Spleen (tissue), 7 donors: ENCODE measurements around the gene GKN2.

Experiments used
- POLR2A ChIP-seq, 3 donors: fragments of 450-650 bp; IDR thresholded peaks; one replicate each; pipeline ENCODE4 v1.5.1; 2017; ENCODE audit warnings: antibody characterized with exemption in 3 of 3, mild to moderate bottlenecking in 1 of 3
- TF ChIP-seq, protein P1 (sequence below), 11 experiments: fragments of 200-600 bp in 7 of 11; fragments of 450-650 bp in 4 of 11; sonication (generic) in 4 of 11; IDR thresholded peaks in 8 of 11; conservative IDR thresholded peaks in 3 of 11; 1 replicate in 7 of 11; 2 replicates in 4 of 11; pipeline versions ENCODE4 v1.4.0 to v1.8.0; 2016 to 2021; ENCODE audit warnings: antibody characterized with exemption in 11 of 11, inconsistent platforms in 4 of 11, mild to moderate bottlenecking in 1 of 11
- donor health status: DM: no; HTN: no; CAD: no; lungs with moderate emphysema.
- donor health status: DM: no; HTN: no; CAD: no.
- donor health status: DM: no; HTN: no; CAD: no.

DNA sequence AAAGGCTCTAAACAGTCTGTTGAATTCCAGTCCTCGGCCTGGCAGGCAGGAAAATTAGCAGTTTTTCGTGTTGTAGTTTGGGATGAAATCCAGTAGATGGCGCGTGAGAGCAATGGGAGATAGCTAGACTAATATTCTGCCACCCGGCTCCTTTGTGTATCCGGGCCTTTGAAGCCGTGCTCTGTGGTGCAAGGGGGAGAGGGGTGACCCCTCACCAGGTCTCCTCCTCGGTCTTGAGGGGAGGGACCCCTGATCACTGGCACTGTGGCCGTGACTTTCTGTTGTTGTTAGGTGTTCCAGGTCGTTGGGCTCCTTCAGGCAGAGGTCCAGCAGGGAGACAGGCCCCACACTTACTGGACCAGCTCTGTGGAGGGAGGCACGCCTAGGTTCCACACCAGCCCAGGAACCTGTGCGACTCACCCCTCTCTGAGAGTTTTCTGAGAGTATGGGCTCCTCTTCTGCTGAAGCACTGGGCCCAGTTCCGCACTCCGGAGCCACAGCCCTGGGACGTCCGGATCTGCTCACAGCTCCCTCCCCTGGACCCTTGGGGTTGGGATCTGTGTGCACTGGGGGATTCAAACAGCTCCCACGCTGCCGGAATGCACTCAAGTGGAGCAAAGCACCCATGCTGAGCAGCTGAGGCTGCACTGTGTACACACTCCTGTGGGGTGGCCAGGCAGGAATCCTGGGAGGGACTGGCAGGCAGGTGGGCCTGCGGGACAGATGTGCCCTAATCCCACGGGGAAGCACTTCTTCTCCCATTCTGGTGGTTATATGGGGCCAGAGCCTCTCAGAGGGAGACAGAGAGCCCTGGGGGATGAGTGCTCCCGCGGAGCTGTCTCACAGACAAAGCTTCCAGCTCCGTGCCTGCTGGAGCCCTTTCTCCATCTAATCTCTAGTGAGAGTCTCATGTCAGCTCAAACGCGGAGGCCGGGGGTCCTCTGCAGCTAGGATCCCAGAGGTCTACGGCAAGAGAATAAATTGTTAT is 8.8 kb downstream of the GKN2 start:
- no peak for TF ChIP-seq POLR2A (IDR thresholded peaks at IDR 0.05)
- TF ChIP-seq, protein P1, sequence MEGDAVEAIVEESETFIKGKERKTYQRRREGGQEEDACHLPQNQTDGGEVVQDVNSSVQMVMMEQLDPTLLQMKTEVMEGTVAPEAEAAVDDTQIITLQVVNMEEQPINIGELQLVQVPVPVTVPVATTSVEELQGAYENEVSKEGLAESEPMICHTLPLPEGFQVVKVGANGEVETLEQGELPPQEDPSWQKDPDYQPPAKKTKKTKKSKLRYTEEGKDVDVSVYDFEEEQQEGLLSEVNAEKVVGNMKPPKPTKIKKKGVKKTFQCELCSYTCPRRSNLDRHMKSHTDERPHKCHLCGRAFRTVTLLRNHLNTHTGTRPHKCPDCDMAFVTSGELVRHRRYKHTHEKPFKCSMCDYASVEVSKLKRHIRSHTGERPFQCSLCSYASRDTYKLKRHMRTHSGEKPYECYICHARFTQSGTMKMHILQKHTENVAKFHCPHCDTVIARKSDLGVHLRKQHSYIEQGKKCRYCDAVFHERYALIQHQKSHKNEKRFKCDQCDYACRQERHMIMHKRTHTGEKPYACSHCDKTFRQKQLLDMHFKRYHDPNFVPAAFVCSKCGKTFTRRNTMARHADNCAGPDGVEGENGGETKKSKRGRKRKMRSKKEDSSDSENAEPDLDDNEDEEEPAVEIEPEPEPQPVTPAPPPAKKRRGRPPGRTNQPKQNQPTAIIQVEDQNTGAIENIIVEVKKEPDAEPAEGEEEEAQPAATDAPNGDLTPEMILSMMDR (IDR thresholded peaks at IDR 0.05 in 8 of 11, conservative IDR thresholded peaks at IDR 0.05 in 3 of 11) = peak; percentile 39 to 84 (median 68)
